HCT116 (cell line): Measurements from ENCODE around the gene NACC1. TPM values are rescaled to one million over a fixed set of nuclear protein-coding genes. Genes with fewer than 3 reads are reported as not detected.

Source experiments
- ATAC-seq: fragments of 200-7000 bp; cut with Tn5 transposase; 2 replicates; pipeline ENCODE4 v1.9.1; 2020; ENCODE audit warnings: mild to moderate bottlenecking, moderate library complexity
- BruUV-seq: library from RNA; stranded (reverse); fragments of 400-500 nt; replicated peaks from 2 replicates; lab custom pipeline; 2021; lab: Mats Ljungman, UMichigan
- CTCF ChIA-PET: fragments of 300-600 bp; sonication (Branson Sonifier 250); formaldehyde crosslinking; loops from one replicate; lab custom pipeline; 2021; ENCODE audit warnings: antibody characterized with exemption; lab: Charles Lee
- POLR2A ChIA-PET: fragments of 300-600, 350-600 bp; sonication (Branson Sonifier 250); formaldehyde crosslinking; loops from one replicate; lab custom pipeline; 2021; ENCODE audit warnings: antibody characterized with exemption; lab: Charles Lee
- RAD21 ChIA-PET, 2 experiments: fragments of 300-600 bp; sonication (Branson Sonifier 250); formaldehyde crosslinking; loops; one replicate each; lab custom pipeline; 2023; ENCODE audit warnings: low total read pairs in 2 of 2; ENCODE audit not compliant: uncharacterized antibody in 2 of 2, unreplicated experiment in 2 of 2, low non-redundant PET in 1 of 2; lab: Charles Lee
- DNase-seq: peaks from one replicate; pipeline ENCODE4 v3.0.0-alpha.2; 2010; ENCODE audit warnings: low read depth, low spot score
- H2AFZ ChIP-seq: fragments of 200-600 bp; shearing (Covaris generic), sonication (generic); 2 replicates; pipeline ENCODE4 v1.6.1; 2017; ENCODE audit warnings: low read depth, mixed run types, mixed read lengths, antibody characterized with exemption, low read length; ENCODE audit not compliant: poor library complexity, severe bottlenecking
- H3K27ac ChIP-seq: 2 replicates; pipeline ENCODE4 v1.5.1; 2012; ENCODE audit warnings: low read depth, low read length
- H3K27me3 ChIP-seq: fragments of 200-600 bp; sonication (generic); 2 replicates; pipeline ENCODE4 v1.6.1; 2016; ENCODE audit warnings: mixed run types, low read length, mixed read lengths; ENCODE audit not compliant: insufficient read depth
- H3K36me3 ChIP-seq, 2 experiments: fragments of 200-500 bp in 1 of 2; fragments of 200-600 bp in 1 of 2; sonication (Bioruptor generic) in 1 of 2; sonication (generic) in 1 of 2; 2 replicates each; pipeline versions ENCODE4 v1.5.1 to v1.6.1; 2014 to 2016; ENCODE audit warnings: low read length in 2 of 2, inconsistent platforms in 1 of 2, mixed read lengths in 1 of 2, mixed run types in 1 of 2; ENCODE audit not compliant: insufficient read depth in 2 of 2, control insufficient read depth in 1 of 2
- H3K4me1 ChIP-seq, 2 experiments: fragments of 200-600 bp in 1 of 2; sonication (generic) in 1 of 2; 2 replicates each; pipeline versions ENCODE4 v1.5.1 to v1.6.1; 2012 to 2017; ENCODE audit warnings: low read length in 2 of 2, inconsistent platforms in 1 of 2, mild to moderate bottlenecking in 1 of 2, mixed read lengths in 1 of 2, mixed run types in 1 of 2, moderate library complexity in 1 of 2; ENCODE audit not compliant: insufficient read depth in 2 of 2, control insufficient read depth in 1 of 2
- H3K4me2 ChIP-seq: fragments of 200-600 bp; sonication (generic); 2 replicates; pipeline ENCODE4 v1.6.1; 2017; ENCODE audit warnings: mixed run types, low read length, mixed read lengths
- H3K4me3 ChIP-seq, 2 experiments: fragments of 200-600 bp in 1 of 2; sonication (generic) in 1 of 2; replicated peaks in 1 of 2; 2 replicates each; pipeline ENCODE4 v1.5.1; 2011 to 2016; ENCODE audit warnings: low read length in 2 of 2, control low read depth in 1 of 2, low read depth in 1 of 2, mild to moderate bottlenecking in 1 of 2, mixed read lengths in 1 of 2, mixed run types in 1 of 2
- H3K79me2 ChIP-seq: fragments of 200-600 bp; sonication (generic); 2 replicates; pipeline ENCODE4 v1.6.1; 2017; ENCODE audit warnings: mild to moderate bottlenecking, mixed run types, low read length, moderate library complexity, mixed read lengths; ENCODE audit not compliant: insufficient read depth
- H3K9ac ChIP-seq: fragments of 200-600 bp; sonication (generic); 2 replicates; pipeline ENCODE4 v1.6.1; 2016; ENCODE audit warnings: low read length, mixed read lengths
- H3K9me2 ChIP-seq: fragments of 200-600 bp; sonication (generic), shearing (Covaris generic); 2 replicates; pipeline ENCODE4 v1.6.1; 2017; ENCODE audit warnings: mixed run types, mild to moderate bottlenecking, moderate library complexity; ENCODE audit not compliant: insufficient read depth
- H3K9me3 ChIP-seq, 2 experiments: fragments of 200-500 bp in 1 of 2; fragments of 200-600 bp in 1 of 2; sonication (Bioruptor generic) in 1 of 2; sonication (generic) in 1 of 2; 2 replicates each; pipeline ENCODE4 v1.6.1; 2014 to 2017; ENCODE audit warnings: low read length in 2 of 2, mixed read lengths in 2 of 2, inconsistent platforms in 1 of 2, low read depth in 1 of 2, mild to moderate bottlenecking in 1 of 2, mixed run types in 1 of 2, moderate library complexity in 1 of 2; ENCODE audit not compliant: control insufficient read depth in 1 of 2, insufficient read depth in 1 of 2
- H4K20me1 ChIP-seq: fragments of 200-600 bp; sonication (generic), shearing (Covaris generic); 2 replicates; pipeline ENCODE4 v1.6.1; 2017; ENCODE audit warnings: mixed run types, mild to moderate bottlenecking, moderate library complexity; ENCODE audit not compliant: insufficient read depth
- CBX3 ChIP-seq: IDR thresholded peaks from 2 replicates; pipeline ENCODE4 v1.6.1; 2012; ENCODE audit warnings: low read depth
- EGR1 ChIP-seq: IDR thresholded peaks from 2 replicates; pipeline ENCODE4 v1.6.1; 2012; ENCODE audit warnings: low read depth
- EZH2phosphoT487 ChIP-seq: fragments of 200-600 bp; IDR thresholded peaks from 2 replicates; pipeline ENCODE4 v1.6.1; 2018; ENCODE audit warnings: antibody characterized with exemption, borderline replicate concordance
- POLR2A ChIP-seq: IDR thresholded peaks from 2 replicates; pipeline ENCODE4 v1.7.0; 2011; ENCODE audit warnings: borderline replicate concordance; ENCODE audit not compliant: insufficient read depth, insufficient read length; ENCODE audit errors: extremely low read depth
- POLR2AphosphoS5 ChIP-seq: IDR thresholded peaks from 2 replicates; pipeline ENCODE4 v1.6.1; 2011; ENCODE audit warnings: mild to moderate bottlenecking, low read depth, low read length, moderate library complexity
- RAD21 ChIP-seq: IDR thresholded peaks from 2 replicates; pipeline ENCODE4 v1.6.1; 2012; ENCODE audit warnings: low read depth, mild to moderate bottlenecking
- SIN3A ChIP-seq: IDR thresholded peaks from 2 replicates; pipeline ENCODE4 v1.6.1; 2012; ENCODE audit warnings: low read depth
- SRF ChIP-seq: IDR thresholded peaks from 2 replicates; pipeline ENCODE4 v1.6.1; 2012; ENCODE audit warnings: low read depth
- YY1 ChIP-seq: IDR thresholded peaks from 2 replicates; pipeline ENCODE4 v1.6.1; 2011; ENCODE audit warnings: low read length, low read depth, moderate library complexity, mild to moderate bottlenecking; ENCODE audit not compliant: insufficient replicate concordance; ENCODE audit errors: extremely low read depth
- ZFX ChIP-seq: fragments of 450-650 bp; IDR thresholded peaks from 2 replicates; pipeline ENCODE4 v1.6.1; 2017
- ZNF274 ChIP-seq: fragments of 200-500 bp; sonication (Bioruptor generic); IDR thresholded peaks from 2 replicates; pipeline ENCODE4 v1.6.1; 2014; ENCODE audit warnings: mild to moderate bottlenecking, low read depth, low read length, inconsistent platforms
- intact Hi-C: fragments of 100-400 bp; cut with micrococcal nuclease; formaldehyde crosslinking; loops from 2 replicates; pipeline ENCODE4 v1.10.0; 2022
- total RNA-seq: library from RNA; stranded (reverse); gene quantifications from one replicate; pipeline ENCODE4 v1.2.1, GENCODE V29; 2021; ENCODE audit not compliant: unreplicated experiment
- TF ChIP-seq, protein P1 (sequence below), 3 experiments: fragments of 200-600 bp in 1 of 3; sonication (generic) in 1 of 3; IDR thresholded peaks in 2 of 3; conservative IDR thresholded peaks in 1 of 3; 2 replicates each; pipeline ENCODE4 v1.5.1; 2012 to 2017; ENCODE audit warnings: low read depth in 2 of 3, low read length in 2 of 3, antibody characterized with exemption in 1 of 3, borderline replicate concordance in 1 of 3, control low read depth in 1 of 3, mild to moderate bottlenecking in 1 of 3, mixed read lengths in 1 of 3, mixed run types in 1 of 3, moderate library complexity in 1 of 3; ENCODE audit not compliant: insufficient read depth in 1 of 3
- TF ChIP-seq, protein P2 (sequence below): IDR thresholded peaks from 2 replicates; pipeline ENCODE4 v1.6.1; 2012; ENCODE audit warnings: low read depth

NACC1 gene
- total RNA-seq, 1 experiment from 2014 or later: 181 TPM

GRCh38 chr19:13130886-13131490 lies 12.9 kb downstream of the NACC1 start (continued):
- TF ChIP-seq, protein P1, sequence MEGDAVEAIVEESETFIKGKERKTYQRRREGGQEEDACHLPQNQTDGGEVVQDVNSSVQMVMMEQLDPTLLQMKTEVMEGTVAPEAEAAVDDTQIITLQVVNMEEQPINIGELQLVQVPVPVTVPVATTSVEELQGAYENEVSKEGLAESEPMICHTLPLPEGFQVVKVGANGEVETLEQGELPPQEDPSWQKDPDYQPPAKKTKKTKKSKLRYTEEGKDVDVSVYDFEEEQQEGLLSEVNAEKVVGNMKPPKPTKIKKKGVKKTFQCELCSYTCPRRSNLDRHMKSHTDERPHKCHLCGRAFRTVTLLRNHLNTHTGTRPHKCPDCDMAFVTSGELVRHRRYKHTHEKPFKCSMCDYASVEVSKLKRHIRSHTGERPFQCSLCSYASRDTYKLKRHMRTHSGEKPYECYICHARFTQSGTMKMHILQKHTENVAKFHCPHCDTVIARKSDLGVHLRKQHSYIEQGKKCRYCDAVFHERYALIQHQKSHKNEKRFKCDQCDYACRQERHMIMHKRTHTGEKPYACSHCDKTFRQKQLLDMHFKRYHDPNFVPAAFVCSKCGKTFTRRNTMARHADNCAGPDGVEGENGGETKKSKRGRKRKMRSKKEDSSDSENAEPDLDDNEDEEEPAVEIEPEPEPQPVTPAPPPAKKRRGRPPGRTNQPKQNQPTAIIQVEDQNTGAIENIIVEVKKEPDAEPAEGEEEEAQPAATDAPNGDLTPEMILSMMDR (IDR thresholded peaks at IDR 0.05 in 2 of 3, conservative IDR thresholded peaks at IDR 0.05 in 1 of 3; ENCODE audit: borderline replicate concordance in 1 of 3, insufficient read depth in 1 of 3, low read depth in 2 of 3, low read length in 2 of 3): no peak
- TF ChIP-seq POLR2AphosphoS5 (no peak), YY1 (no peak)

- ATAC-seq (no peak), DNase-seq (no peak)
- BruUV-seq: no TSS peak
- H3K27ac ChIP-seq: no peak overlapping the region
- H3K79me2 ChIP-seq: peaks cover 72% of the 10 kb centered on the region
- ChIA-PET CTCF (no interaction called here), POLR2A (no interaction called here), RAD21 (no interaction called here)
- peaks cover 9% of the 10 kb centered on the region; the same call in 1 of the 2 replicates for H4K20me1 ChIP-seq
- no peak overlapping the region for H2AFZ ChIP-seq
- no peak overlapping the region for H3K4me2 ChIP-seq
- H3K4me1 ChIP-seq: peaks cover 2 to 38% of the 10 kb centered on the region in 2 experiments; a peak in 3 of 4 replicates
- no peak overlapping the region for H3K4me3 ChIP-seq
- no peaks in the 10 kb centered on the region for H3K27me3 ChIP-seq
- no peaks in the 10 kb centered on the region for H3K9me2 ChIP-seq
- intact Hi-C loops: no loop called here
- no peaks in the 10 kb centered on the region for H3K9me3 ChIP-seq
- no peak overlapping the region for H3K9ac ChIP-seq
- H3K36me3 ChIP-seq: peaks cover 8 to 26% of the 10 kb centered on the region in 2 experiments; a peak in 3 of 4 replicates
- TF ChIP-seq EZH2phosphoT487: no peak
- TF ChIP-seq, protein P2, sequence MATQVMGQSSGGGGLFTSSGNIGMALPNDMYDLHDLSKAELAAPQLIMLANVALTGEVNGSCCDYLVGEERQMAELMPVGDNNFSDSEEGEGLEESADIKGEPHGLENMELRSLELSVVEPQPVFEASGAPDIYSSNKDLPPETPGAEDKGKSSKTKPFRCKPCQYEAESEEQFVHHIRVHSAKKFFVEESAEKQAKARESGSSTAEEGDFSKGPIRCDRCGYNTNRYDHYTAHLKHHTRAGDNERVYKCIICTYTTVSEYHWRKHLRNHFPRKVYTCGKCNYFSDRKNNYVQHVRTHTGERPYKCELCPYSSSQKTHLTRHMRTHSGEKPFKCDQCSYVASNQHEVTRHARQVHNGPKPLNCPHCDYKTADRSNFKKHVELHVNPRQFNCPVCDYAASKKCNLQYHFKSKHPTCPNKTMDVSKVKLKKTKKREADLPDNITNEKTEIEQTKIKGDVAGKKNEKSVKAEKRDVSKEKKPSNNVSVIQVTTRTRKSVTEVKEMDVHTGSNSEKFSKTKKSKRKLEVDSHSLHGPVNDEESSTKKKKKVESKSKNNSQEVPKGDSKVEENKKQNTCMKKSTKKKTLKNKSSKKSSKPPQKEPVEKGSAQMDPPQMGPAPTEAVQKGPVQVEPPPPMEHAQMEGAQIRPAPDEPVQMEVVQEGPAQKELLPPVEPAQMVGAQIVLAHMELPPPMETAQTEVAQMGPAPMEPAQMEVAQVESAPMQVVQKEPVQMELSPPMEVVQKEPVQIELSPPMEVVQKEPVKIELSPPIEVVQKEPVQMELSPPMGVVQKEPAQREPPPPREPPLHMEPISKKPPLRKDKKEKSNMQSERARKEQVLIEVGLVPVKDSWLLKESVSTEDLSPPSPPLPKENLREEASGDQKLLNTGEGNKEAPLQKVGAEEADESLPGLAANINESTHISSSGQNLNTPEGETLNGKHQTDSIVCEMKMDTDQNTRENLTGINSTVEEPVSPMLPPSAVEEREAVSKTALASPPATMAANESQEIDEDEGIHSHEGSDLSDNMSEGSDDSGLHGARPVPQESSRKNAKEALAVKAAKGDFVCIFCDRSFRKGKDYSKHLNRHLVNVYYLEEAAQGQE: no peak
- TF ChIP-seq ZNF274: no peak
- no peak for TF ChIP-seq POLR2A
- no peak for TF ChIP-seq RAD21
- no peak for TF ChIP-seq SIN3A
- TF ChIP-seq ZFX: no peak
- no peak for TF ChIP-seq EGR1
- TF ChIP-seq, protein P1 (IDR thresholded peaks at IDR 0.05 in 2 of 3, conservative IDR thresholded peaks at IDR 0.05 in 1 of 3; ENCODE audit: borderline replicate concordance in 1 of 3, insufficient read depth in 1 of 3, low read depth in 2 of 3, low read length in 2 of 3): no peak
- no peak for TF ChIP-seq CBX3
- TF ChIP-seq SRF: no peak
These were observed 14.6 kb downstream of the NACC1 start for GRCh38 chr19:13132471-13133180.
